ENCODE results near the gene CAMK1G.

Gene CAMK1G

DNA sequence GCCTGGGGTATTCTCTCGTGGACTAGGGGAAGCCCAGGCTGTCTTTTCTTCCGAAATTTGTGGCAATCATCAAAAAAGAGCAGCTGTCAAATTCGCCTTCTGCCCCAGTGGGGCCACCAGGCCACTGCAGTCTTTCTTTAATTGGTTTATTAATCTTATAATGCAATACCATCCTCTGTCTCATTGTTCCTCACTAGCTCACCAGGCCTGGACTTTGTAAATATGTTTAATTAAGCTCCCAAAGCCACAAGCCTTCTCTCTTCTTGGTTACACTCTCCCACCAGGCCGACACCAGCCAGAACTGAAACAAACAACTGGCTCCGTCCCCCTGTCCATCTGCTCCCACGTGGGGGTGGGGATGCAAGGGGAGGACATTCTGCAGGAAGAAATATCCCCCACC, 22.0 kb upstream of the CAMK1G start:
- TF ChIP-seq BACH2 (CRISPR knock-in tag; IDR thresholded peaks at IDR 0.05; ENCODE audit: borderline replicate concordance) (no peak), OSR1 (CRISPR knock-in tag; IDR thresholded peaks at IDR 0.05) (no peak), ZFP3 (CRISPR knock-in tag; IDR thresholded peaks at IDR 0.05) (no peak)
- TF ChIP-seq, protein P1, sequence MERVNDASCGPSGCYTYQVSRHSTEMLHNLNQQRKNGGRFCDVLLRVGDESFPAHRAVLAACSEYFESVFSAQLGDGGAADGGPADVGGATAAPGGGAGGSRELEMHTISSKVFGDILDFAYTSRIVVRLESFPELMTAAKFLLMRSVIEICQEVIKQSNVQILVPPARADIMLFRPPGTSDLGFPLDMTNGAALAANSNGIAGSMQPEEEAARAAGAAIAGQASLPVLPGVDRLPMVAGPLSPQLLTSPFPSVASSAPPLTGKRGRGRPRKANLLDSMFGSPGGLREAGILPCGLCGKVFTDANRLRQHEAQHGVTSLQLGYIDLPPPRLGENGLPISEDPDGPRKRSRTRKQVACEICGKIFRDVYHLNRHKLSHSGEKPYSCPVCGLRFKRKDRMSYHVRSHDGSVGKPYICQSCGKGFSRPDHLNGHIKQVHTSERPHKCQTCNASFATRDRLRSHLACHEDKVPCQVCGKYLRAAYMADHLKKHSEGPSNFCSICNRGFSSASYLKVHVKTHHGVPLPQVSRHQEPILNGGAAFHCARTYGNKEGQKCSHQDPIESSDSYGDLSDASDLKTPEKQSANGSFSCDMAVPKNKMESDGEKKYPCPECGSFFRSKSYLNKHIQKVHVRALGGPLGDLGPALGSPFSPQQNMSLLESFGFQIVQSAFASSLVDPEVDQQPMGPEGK (CRISPR knock-in tag; IDR thresholded peaks at IDR 0.05; ENCODE audit: borderline replicate concordance), result no peak
- no peak for ATAC-seq

GRCh38 chr1:209564849-209565248, 18.7 kb upstream of the CAMK1G start:
- TF ChIP-seq ZNF565 (CRISPR knock-in tag; conservative IDR thresholded peaks at IDR 0.05; ENCODE audit: low read depth) (no peak), PPARA (CRISPR knock-in tag; IDR thresholded peaks at IDR 0.05; ENCODE audit: borderline replicate concordance) (no peak), BACH2 (CRISPR knock-in tag; IDR thresholded peaks at IDR 0.05; ENCODE audit: borderline replicate concordance) (no peak), GLIS3 (CRISPR knock-in tag; IDR thresholded peaks at IDR 0.05) (no peak), ZNF8 (CRISPR knock-in tag; IDR thresholded peaks at IDR 0.05) (no peak), OSR1 (CRISPR knock-in tag; IDR thresholded peaks at IDR 0.05) (no peak), CSRNP3 (CRISPR knock-in tag; IDR thresholded peaks at IDR 0.05) (no peak), TCF4 (CRISPR knock-in tag; IDR thresholded peaks at IDR 0.05; ENCODE audit: borderline replicate concordance) (no peak), ARNTL (CRISPR knock-in tag; IDR thresholded peaks at IDR 0.05; ENCODE audit: borderline replicate concordance, low read depth) (no peak), ISL1 (CRISPR knock-in tag; IDR thresholded peaks at IDR 0.05) (no peak)
- TF ChIP-seq, protein P1 (CRISPR knock-in tag; IDR thresholded peaks at IDR 0.05; ENCODE audit: borderline replicate concordance), result no peak
- TF ChIP-seq, protein P2, sequence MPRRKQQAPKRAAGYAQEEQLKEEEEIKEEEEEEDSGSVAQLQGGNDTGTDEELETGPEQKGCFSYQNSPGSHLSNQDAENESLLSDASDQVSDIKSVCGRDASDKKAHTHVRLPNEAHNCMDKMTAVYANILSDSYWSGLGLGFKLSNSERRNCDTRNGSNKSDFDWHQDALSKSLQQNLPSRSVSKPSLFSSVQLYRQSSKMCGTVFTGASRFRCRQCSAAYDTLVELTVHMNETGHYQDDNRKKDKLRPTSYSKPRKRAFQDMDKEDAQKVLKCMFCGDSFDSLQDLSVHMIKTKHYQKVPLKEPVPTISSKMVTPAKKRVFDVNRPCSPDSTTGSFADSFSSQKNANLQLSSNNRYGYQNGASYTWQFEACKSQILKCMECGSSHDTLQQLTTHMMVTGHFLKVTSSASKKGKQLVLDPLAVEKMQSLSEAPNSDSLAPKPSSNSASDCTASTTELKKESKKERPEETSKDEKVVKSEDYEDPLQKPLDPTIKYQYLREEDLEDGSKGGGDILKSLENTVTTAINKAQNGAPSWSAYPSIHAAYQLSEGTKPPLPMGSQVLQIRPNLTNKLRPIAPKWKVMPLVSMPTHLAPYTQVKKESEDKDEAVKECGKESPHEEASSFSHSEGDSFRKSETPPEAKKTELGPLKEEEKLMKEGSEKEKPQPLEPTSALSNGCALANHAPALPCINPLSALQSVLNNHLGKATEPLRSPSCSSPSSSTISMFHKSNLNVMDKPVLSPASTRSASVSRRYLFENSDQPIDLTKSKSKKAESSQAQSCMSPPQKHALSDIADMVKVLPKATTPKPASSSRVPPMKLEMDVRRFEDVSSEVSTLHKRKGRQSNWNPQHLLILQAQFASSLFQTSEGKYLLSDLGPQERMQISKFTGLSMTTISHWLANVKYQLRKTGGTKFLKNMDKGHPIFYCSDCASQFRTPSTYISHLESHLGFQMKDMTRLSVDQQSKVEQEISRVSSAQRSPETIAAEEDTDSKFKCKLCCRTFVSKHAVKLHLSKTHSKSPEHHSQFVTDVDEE (CRISPR knock-in tag; IDR thresholded peaks at IDR 0.05), result no peak
- no peak for ATAC-seq

DNA sequence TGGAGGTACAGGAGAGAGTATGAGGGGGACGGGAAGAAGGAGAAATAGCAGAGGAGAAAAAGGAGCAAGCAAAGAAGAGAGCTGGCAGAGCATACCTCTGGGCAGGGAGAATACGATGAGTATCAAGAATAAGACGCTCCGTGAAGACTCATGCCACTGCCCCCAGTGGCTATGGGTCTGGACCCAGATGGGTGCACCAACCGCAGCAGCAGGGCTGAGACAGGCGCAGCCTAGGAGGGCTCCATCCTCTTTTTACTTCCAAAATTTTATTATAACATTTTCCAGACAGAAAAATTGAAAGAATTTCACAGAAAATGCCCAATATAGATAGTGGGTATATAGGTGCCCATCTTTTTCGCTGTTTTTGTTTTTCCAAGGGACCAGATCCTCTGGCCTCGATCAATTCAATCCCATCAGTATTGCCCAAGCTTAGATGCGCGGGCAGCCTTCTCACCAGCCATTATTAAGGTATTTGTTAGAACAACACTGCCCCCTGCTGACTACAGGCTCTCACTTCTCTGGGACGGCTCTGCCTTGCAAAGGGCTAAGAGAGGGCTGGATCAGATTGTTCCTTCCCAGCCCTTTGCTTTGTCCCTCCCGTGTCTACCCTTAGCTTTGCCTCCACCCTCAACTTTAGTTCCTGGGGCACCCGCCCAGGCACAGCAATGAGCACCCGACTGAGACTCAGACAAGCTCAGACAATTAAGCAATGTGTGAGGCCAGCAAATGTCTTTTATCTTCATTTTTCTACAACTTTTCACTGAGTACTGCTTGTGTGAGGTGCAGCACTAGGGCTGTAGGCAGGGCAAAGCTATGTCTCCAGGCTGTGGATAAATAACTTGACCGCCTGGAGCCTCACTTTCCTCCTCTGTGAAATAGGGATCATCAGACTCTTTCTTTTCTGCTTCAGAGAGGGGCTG, 17.5 kb upstream of the CAMK1G start:
- no peak for TF ChIP-seq ZNF8 (CRISPR knock-in tag; IDR thresholded peaks at IDR 0.05)
- peak; percentile 88 for ATAC-seq

DNA sequence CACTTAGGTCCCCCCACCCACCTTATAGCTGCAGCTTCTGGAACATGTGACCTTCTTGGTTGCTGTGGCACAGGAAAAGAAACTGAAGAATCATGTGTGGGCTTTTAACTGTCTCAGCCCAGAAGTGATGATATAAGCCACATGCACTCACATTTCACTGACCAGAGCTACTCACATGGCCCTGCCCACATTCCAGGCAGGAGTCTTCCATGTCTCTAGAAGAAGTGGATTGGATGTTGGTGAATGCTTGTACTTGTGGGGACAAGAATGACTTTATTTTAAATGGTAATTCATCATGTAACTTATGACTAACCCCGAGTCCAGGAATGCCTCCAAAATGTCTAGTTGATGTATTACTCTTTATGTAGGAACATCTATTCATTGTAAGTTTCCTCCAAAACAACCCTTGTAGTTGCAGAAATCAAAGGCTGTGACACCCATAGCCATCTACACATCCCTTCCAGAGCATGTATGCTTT, 15.8 kb upstream of the CAMK1G start:
- peak; percentile 89 for ATAC-seq
- TF ChIP-seq ARNTL (CRISPR knock-in tag; IDR thresholded peaks at IDR 0.05; ENCODE audit: borderline replicate concordance, low read depth) (no peak), ZFP30 (CRISPR knock-in tag; IDR thresholded peaks at IDR 0.05) (no peak), TCF4 (CRISPR knock-in tag; IDR thresholded peaks at IDR 0.05; ENCODE audit: borderline replicate concordance) (no peak), ZNF565 (CRISPR knock-in tag; conservative IDR thresholded peaks at IDR 0.05; ENCODE audit: low read depth) (no peak), ZNF70 (CRISPR knock-in tag; IDR thresholded peaks at IDR 0.05) (no peak), ESRRG (CRISPR knock-in tag; IDR thresholded peaks at IDR 0.05) (no peak), SNAI2 (CRISPR knock-in tag; IDR thresholded peaks at IDR 0.05) (no peak), ISL1 (CRISPR knock-in tag; IDR thresholded peaks at IDR 0.05) (no peak), ZNF8 (CRISPR knock-in tag; IDR thresholded peaks at IDR 0.05) (no peak), PPARA (CRISPR knock-in tag; IDR thresholded peaks at IDR 0.05; ENCODE audit: borderline replicate concordance) (no peak)
- TF ChIP-seq, protein P3, sequence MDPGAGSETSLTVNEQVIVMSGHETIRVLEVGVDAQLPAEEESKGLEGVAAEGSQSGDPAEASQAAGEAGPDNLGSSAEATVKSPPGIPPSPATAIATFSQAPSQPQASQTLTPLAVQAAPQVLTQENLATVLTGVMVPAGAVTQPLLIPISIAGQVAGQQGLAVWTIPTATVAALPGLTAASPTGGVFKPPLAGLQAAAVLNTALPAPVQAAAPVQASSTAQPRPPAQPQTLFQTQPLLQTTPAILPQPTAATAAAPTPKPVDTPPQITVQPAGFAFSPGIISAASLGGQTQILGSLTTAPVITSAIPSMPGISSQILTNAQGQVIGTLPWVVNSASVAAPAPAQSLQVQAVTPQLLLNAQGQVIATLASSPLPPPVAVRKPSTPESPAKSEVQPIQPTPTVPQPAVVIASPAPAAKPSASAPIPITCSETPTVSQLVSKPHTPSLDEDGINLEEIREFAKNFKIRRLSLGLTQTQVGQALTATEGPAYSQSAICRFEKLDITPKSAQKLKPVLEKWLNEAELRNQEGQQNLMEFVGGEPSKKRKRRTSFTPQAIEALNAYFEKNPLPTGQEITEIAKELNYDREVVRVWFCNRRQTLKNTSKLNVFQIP (CRISPR knock-in tag; IDR thresholded peaks at IDR 0.05; ENCODE audit: borderline replicate concordance, low read depth), result no peak; the same call in 1 of the 2 replicates
- TF ChIP-seq, protein P2 (CRISPR knock-in tag; IDR thresholded peaks at IDR 0.05), result no peak
- TF ChIP-seq, protein P1 (CRISPR knock-in tag; IDR thresholded peaks at IDR 0.05; ENCODE audit: borderline replicate concordance), result no peak; the same call in 1 of the 2 replicates

Measured in SK-N-SH treated with all-trans-retinoic acid at 6 μM for 48 hours (cell line).